Measurements from ENCODE around the gene DMD.

Gene DMD

DNA sequence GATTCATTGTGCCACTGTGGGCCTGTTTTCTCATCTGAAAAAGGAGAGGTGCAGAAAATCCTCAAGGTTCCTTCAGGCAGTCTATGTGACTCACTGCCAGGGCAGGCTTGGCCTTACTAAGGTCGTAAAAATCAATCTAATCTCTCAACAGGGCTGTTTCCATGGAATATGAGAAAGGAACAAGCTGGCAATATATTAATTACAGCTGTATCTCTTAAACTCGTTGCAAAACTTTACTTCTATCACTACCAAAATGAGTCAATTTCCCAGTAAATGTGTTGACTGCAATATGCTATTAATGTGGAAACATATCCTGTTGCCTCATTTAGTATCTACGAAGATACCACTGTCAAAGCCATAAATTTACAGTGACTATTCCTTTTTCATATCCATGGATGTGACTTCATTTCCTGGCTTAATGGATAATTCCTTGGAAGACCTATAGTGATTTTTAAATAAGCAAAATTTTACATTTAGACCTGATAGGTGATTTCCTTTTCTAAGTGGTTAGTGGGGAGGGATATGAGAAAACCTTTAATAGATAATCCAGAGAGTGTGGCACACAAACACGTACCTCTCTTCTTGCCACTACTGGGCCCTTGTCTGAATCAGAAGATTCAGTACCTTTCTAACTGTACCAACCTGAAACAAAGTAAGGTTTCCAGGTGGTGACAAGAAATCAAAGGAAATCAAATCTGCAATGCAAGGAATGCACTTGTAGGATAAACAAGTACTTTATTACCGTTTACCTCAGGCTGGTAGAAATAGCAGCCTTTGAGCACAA, 2012.1 kb downstream of the DMD start:
- no peaks in the 10 kb centered on the region for H3K4me1 ChIP-seq (ENCODE audit: insufficient read depth, low read length)
- H4K20me1 ChIP-seq (ENCODE audit: insufficient read depth, low read length), result no peaks in the 10 kb centered on the region
- H3K79me2 ChIP-seq (ENCODE audit: insufficient read depth, low read length), result no peaks in the 10 kb centered on the region
- no peak overlapping the region for H3K4me2 ChIP-seq (ENCODE audit: insufficient read depth, low read length)
- H3K27me3 ChIP-seq (ENCODE audit: insufficient read depth, low read length, poor library complexity), result no peaks in the 10 kb centered on the region
- no peak overlapping the region for H3K27ac ChIP-seq (ENCODE audit: low read length)
- H3K9me3 ChIP-seq (ENCODE audit: insufficient read depth, low read length, severe bottlenecking), result no peaks in the 10 kb centered on the region
- ATAC-seq (ENCODE audit: insufficient read depth, low read depth), result no peak
- no peak overlapping the region for H3K9ac ChIP-seq (ENCODE audit: low read depth, low read length)
- no peak overlapping the region for H2AFZ ChIP-seq (ENCODE audit: low read depth, low read length)
- H3K4me3 ChIP-seq (ENCODE audit: low read depth in 1 of 2, low read length in 2 of 2), result no peak overlapping the region
- no peaks in the 10 kb centered on the region for H3K36me3 ChIP-seq (ENCODE audit: insufficient read depth, low read length)
- DNase-seq, result no peak
- TF ChIP-seq CTCF (IDR thresholded peaks at IDR 0.05; ENCODE audit: borderline replicate concordance, extremely low read depth, low read length, poor library complexity, severe bottlenecking), result no peak
- no peak for TF ChIP-seq EZH2 (IDR thresholded peaks at IDR 0.05; ENCODE audit: borderline replicate concordance, low read depth, low read length, severe bottlenecking)

- DNase-seq (no peak), ATAC-seq (ENCODE audit: insufficient read depth, low read depth) (no peak)
- Histone ChIP-seq H4K20me1 (ENCODE audit: insufficient read depth, low read length) (no peaks in the 10 kb centered on the region), H3K79me2 (ENCODE audit: insufficient read depth, low read length) (no peaks in the 10 kb centered on the region), H3K4me1 (ENCODE audit: insufficient read depth, low read length) (no peaks in the 10 kb centered on the region), H3K27me3 (ENCODE audit: insufficient read depth, low read length, poor library complexity) (no peaks in the 10 kb centered on the region), H3K36me3 (ENCODE audit: insufficient read depth, low read length) (no peaks in the 10 kb centered on the region), H3K9ac (ENCODE audit: low read depth, low read length) (no peak overlapping the region), H2AFZ (ENCODE audit: low read depth, low read length) (no peak overlapping the region), H3K4me2 (ENCODE audit: insufficient read depth, low read length) (no peak overlapping the region), H3K9me3 (ENCODE audit: insufficient read depth, low read length, severe bottlenecking) (no peaks in the 10 kb centered on the region), H3K27ac (ENCODE audit: low read length) (no peak overlapping the region), H3K4me3 (ENCODE audit: low read depth in 1 of 2, low read length in 2 of 2) (no peak overlapping the region)
- no peak for TF ChIP-seq CTCF (IDR thresholded peaks at IDR 0.05; ENCODE audit: borderline replicate concordance, extremely low read depth, low read length, poor library complexity, severe bottlenecking)
These were observed 2021.0 kb downstream of the DMD start for GRCh38 chrX:31190221-31190975.

DNA sequence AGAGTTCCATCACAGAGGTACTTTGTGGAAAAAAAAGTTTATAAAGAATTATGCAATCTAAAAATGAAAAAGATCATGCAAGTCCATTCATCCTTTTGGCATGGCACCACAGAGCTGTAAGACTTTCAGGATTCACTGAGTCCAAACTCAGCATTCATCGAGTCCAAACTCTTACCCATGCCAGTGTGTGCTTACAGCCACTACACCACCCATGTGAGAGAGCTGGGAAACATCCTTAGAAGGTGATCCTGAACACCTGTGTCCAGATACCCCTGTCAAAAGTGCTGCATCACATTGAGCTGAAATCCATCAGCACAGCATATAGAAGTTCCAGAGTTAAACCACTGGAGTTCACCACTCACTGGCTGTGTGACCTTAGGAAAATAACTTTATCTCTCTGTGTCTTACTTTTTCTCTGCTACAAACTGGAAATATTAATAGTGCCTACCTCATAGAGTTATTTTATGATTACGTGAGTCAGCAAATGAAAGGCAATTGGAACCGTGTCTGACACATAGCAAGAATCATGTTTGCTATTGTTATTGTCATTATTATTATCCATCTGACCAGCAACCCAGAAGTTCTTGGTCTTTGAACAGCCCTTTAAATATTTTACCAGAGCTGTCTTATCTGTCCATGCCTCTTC, 2024.5 kb downstream of the DMD start:
- Histone ChIP-seq H3K9me3 (ENCODE audit: insufficient read depth, low read length, severe bottlenecking) (no peaks in the 10 kb centered on the region), H3K4me3 (ENCODE audit: low read depth in 1 of 2, low read length in 2 of 2) (no peak overlapping the region), H3K9ac (ENCODE audit: low read depth, low read length) (no peak overlapping the region), H4K20me1 (ENCODE audit: insufficient read depth, low read length) (no peaks in the 10 kb centered on the region), H3K27ac (ENCODE audit: low read length) (no peak overlapping the region), H3K4me1 (ENCODE audit: insufficient read depth, low read length) (no peaks in the 10 kb centered on the region), H3K36me3 (ENCODE audit: insufficient read depth, low read length) (no peaks in the 10 kb centered on the region), H2AFZ (ENCODE audit: low read depth, low read length) (no peak overlapping the region), H3K79me2 (ENCODE audit: insufficient read depth, low read length) (no peaks in the 10 kb centered on the region), H3K4me2 (ENCODE audit: insufficient read depth, low read length) (no peak overlapping the region), H3K27me3 (ENCODE audit: insufficient read depth, low read length, poor library complexity) (no peaks in the 10 kb centered on the region)
- no peak for DNase-seq
- TF ChIP-seq CTCF (IDR thresholded peaks at IDR 0.05; ENCODE audit: borderline replicate concordance, extremely low read depth, low read length, poor library complexity, severe bottlenecking) (no peak), EZH2 (IDR thresholded peaks at IDR 0.05; ENCODE audit: borderline replicate concordance, low read depth, low read length, severe bottlenecking) (no peak)
- ATAC-seq (ENCODE audit: insufficient read depth, low read depth), result no peak

All from DND-41 (cell line).